ENCODE data around the gene ARL2.
A peak's percentile ranks its signal among the peaks of the same experiment; 100 is the strongest.

ARL2 gene

DNA sequence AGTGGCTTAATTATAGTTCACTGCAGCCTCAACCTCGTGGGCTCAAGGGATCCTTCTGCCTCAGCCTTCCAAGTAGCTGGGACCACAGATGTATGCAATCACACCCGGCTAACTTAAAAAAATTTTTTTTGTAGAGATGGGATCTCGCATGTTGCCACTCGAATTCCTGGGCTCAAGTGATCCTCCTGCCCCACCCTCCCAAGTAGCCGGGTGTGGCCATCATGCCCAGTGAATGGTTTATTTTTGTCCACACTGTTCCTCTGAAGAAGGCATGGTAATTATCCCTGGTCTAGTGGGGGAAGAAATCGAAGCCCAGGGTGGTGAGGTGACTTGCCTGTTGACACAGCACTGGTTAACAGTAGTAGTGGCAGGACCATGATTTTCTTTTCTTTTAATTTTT is 28.9 kb downstream of the ARL2 start:
- H3K4me1 ChIP-seq (ENCODE audit: insufficient read depth, low read length): peaks cover 4% of the 10 kb centered on the region
- no peak overlapping the region for H2AFZ ChIP-seq (ENCODE audit: low read depth, low read length)
- no peaks in the 10 kb centered on the region for H3K27me3 ChIP-seq (ENCODE audit: insufficient read depth, low read length)
- peak overlapping the region; percentile 85 for H3K4me3 ChIP-seq (ENCODE audit: low read length)
- no peaks in the 10 kb centered on the region for H3K9me3 ChIP-seq (ENCODE audit: low read length)
- peaks cover 23% of the 10 kb centered on the region for H3K36me3 ChIP-seq (ENCODE audit: insufficient read depth, low read length)

DNA sequence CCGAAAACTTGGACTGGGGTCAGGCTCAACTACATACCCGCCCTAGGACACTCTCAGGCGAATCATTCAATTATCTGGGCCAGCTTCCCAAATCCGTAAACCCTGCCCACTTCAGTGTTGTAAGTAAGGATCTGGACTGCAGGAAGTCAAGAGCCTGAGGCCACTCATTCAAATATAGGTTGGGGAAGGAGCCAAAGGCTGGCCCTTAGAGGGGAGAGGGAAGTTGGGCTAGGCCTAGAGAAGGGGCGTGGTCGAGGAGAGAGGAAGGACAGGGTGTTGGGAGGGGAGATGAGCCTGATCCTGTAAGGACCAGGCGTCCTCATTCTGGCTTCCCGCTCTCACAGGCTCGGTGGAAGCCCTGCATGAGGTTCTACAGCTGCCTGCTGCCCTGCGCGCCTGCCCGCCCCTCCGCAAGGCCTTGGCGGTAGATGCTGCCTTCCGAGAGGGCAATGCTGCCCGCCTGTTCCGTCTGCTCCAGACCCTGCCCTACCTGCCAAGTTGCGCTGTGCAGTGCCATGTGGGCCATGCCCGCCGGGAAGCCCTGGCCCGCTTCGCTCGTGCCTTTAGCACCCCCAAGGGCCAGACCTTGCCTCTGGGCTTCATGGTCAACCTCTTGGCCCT is 30.0 kb downstream of the ARL2 start:
- Histone ChIP-seq H3K36me3 (ENCODE audit: insufficient read depth, low read length) (peaks cover 21% of the 10 kb centered on the region), H3K27me3 (ENCODE audit: insufficient read depth, low read length) (no peaks in the 10 kb centered on the region), H3K4me3 (ENCODE audit: low read length) (no peak overlapping the region)

DNA sequence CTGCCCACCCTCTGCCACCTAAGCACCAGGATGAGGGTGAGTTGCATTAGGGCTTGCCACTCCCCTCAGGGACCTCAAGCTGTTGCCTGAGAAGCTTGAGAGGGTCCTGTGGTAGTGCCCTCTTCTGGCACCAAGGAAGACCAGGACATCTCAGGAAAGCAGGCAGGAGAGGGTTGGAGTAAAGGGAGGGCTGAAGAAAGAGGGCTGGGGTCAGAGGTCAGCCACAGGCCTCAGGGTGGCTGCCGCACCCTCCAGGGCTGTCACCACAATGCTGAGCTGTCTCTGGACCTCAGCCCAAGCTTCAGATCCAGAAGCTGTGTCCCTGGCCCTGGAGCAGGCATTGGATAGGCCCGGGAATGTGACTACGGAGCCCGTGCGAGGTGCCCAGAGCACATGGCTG is 31.1 kb downstream of the ARL2 start:
- no peaks in the 10 kb centered on the region for H3K27me3 ChIP-seq (ENCODE audit: insufficient read depth, low read length)
- H2AFZ ChIP-seq (ENCODE audit: low read depth, low read length): no peak overlapping the region
- no peak overlapping the region for H3K4me3 ChIP-seq (ENCODE audit: low read length)
- peaks cover 4% of the 10 kb centered on the region for H3K4me1 ChIP-seq (ENCODE audit: insufficient read depth, low read length)
- no peaks in the 10 kb centered on the region for H3K9me3 ChIP-seq (ENCODE audit: low read length)
- H3K36me3 ChIP-seq (ENCODE audit: insufficient read depth, low read length): peaks cover 21% of the 10 kb centered on the region

More for the DNA sequence above, 30.0 kb downstream of the ARL2 start:
- no peak overlapping the region for H2AFZ ChIP-seq (ENCODE audit: low read depth, low read length)
- peaks cover 4% of the 10 kb centered on the region for H3K4me1 ChIP-seq (ENCODE audit: insufficient read depth, low read length)
- no peaks in the 10 kb centered on the region for H3K9me3 ChIP-seq (ENCODE audit: low read length)

DNA sequence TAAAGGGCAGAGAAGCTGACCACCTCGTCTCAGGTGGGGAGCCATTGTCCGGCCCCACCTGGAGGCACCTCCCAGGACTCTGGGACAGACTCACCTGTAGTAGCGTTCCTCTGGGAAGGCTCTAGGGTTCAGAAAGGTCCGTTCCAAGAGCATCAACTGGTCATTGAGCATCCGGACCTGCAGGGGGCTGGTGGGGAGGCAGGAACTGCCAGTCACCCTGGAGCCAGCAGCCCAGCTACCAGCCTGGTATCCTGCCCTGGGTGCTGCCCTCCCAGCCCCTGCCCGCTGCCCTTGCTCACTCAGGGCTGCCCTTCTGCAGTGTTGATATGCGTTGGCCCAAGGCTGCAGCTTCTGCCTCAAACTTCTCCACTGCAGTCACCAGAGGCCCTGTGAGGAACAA is 31.8 kb downstream of the ARL2 start:
- Histone ChIP-seq H3K36me3 (ENCODE audit: insufficient read depth, low read length) (peaks cover 21% of the 10 kb centered on the region), H3K4me3 (ENCODE audit: low read length) (no peak overlapping the region), H3K4me1 (ENCODE audit: insufficient read depth, low read length) (peaks cover 4% of the 10 kb centered on the region), H3K27me3 (ENCODE audit: insufficient read depth, low read length) (no peaks in the 10 kb centered on the region), H2AFZ (ENCODE audit: low read depth, low read length) (no peak overlapping the region), H3K9me3 (ENCODE audit: low read length) (no peaks in the 10 kb centered on the region)

DNA sequence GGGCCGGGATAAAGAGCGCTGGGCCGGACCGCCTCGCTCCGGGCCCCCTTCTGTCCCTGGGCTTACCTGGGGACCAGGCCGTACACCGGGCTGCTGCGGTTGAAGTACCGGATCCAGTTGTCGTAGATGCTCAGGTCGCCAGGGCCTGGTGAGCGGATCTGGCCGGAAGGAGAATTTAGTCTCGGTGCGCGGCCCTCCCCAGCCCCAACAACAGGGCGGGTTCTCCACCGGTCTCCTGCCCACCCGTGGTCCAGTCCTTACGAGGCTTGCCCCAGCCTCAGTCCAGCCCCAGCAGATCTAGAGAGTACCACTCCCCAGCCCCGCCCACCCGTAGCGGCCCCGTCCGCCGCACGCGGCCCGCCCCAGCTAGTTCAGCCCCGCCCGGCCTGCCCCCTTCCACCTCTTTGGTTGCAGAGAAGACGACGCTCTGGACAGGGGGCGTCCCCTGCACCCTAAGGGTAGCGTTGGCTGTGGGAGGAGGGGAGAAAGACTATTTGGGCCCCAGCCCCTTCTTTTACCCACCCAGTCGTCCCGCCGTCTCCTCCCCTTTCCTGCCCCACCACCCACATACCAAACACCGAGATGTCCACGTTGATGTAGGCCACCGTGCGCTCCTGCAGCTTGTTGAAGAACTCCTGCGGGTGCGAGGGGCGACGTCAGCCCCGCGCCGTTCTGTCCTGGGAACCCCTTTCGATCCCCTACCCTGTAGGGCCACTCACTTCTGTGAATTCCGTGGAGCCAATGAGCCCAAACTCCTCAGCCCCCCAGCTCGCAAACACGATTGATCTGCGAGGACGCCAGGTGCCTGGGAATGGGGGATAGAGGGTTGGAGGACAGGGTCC is 33.8 kb downstream of the ARL2 start:
- peaks cover 21% of the 10 kb centered on the region for H3K36me3 ChIP-seq (ENCODE audit: insufficient read depth, low read length)
- no peaks in the 10 kb centered on the region for H3K9me3 ChIP-seq (ENCODE audit: low read length)
- H3K4me3 ChIP-seq (ENCODE audit: low read length): no peak overlapping the region
- H3K4me1 ChIP-seq (ENCODE audit: insufficient read depth, low read length): no peaks in the 10 kb centered on the region
- peaks cover 3% of the 10 kb centered on the region for H3K27me3 ChIP-seq (ENCODE audit: insufficient read depth, low read length)
- H2AFZ ChIP-seq (ENCODE audit: low read depth, low read length): no peak overlapping the region

DNA sequence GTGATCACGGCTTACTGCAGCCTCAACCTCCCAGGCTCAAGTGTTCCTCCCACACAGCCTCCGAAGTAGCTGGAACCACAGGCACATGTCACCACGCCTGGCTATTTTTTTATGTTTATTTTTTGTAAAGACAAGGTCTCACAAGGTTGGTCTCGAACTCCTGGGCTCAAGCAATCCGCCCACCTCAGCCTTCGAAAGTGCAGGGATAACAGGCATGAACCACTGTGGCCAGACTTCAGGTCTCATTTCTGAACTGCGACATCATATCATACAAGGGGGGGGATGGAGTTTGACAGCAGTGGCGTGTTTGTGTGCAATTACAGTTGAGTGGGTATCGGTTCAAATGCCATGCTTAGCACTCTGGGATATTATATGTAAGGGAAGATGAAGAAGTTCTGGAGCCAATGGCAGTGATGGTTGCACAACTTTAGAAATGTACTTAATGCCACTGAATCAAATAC is 37.5 kb downstream of the ARL2 start:
- no peaks in the 10 kb centered on the region for H3K36me3 ChIP-seq (ENCODE audit: insufficient read depth, low read length)
- no peaks in the 10 kb centered on the region for H3K9me3 ChIP-seq (ENCODE audit: low read length)
- no peak overlapping the region for H2AFZ ChIP-seq (ENCODE audit: low read depth, low read length)
- no peaks in the 10 kb centered on the region for H3K4me1 ChIP-seq (ENCODE audit: insufficient read depth, low read length)
- H3K4me3 ChIP-seq (ENCODE audit: low read length): no peak overlapping the region
- peaks cover 9% of the 10 kb centered on the region for H3K27me3 ChIP-seq (ENCODE audit: insufficient read depth, low read length)

DNA sequence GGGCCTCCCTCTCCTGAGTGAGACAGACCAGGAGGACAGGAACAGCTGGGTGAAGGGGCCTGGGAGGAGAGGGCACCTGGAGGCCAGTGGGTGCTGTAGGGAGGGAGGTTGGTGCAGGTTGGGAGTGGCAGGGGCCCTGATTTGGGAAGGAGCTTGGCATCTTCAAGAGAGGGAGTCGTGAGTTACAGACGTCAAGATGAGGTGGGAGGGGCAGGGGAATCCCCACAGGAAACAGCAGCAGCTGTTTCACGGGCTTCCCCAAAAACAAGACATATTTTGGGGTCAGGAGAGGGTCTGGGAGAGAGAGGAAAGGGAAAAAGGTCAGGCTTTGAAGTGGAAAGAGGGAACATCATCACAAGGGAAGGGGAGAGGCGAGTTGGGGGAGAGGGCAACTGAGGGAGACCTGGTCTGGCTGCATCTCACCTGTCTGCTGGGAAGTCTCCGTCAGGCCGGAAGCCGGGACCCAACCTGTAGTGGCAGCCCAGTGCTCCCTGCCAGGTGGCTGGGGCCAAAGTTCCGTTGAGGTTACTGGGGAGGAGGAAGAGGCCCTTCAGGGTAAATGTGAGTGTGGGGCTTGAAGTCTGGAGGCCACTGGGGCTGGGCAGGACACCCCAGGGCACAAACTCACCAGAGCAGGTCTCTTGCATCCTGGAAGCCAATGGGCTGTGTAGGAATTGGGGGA is 40.0 kb downstream of the ARL2 start:
- peaks cover 9% of the 10 kb centered on the region for H3K27me3 ChIP-seq (ENCODE audit: insufficient read depth, low read length)
- no peaks in the 10 kb centered on the region for H3K9me3 ChIP-seq (ENCODE audit: low read length)
- no peaks in the 10 kb centered on the region for H3K4me1 ChIP-seq (ENCODE audit: insufficient read depth, low read length)
- H3K4me3 ChIP-seq (ENCODE audit: low read length): no peak overlapping the region
- H3K36me3 ChIP-seq (ENCODE audit: insufficient read depth, low read length): no peaks in the 10 kb centered on the region
- no peak overlapping the region for H2AFZ ChIP-seq (ENCODE audit: low read depth, low read length)

DNA sequence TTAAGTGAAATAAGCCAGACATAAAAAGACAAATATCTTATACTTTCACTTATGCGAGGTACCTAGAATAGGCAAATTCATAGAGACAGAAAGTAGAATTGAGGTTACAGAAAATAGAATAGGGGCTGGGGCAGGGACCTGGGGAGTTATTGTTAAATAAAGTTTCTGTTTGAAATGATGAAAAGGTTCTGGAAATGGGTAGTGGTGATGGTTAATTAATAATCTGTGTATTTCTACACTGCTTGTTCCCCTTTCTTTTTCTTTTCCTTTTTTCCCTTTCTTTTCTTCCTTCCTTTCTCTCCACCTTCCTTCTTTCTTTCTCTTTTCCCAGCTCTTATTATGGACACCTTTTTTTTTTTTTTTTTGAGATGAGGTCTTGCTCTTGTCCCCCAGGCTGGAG is 41.6 kb downstream of the ARL2 start:
- Histone ChIP-seq H3K9me3 (ENCODE audit: low read length) (no peaks in the 10 kb centered on the region), H3K4me1 (ENCODE audit: insufficient read depth, low read length) (no peaks in the 10 kb centered on the region), H3K27me3 (ENCODE audit: insufficient read depth, low read length) (peaks cover 9% of the 10 kb centered on the region), H2AFZ (ENCODE audit: low read depth, low read length) (no peak overlapping the region), H3K36me3 (ENCODE audit: insufficient read depth, low read length) (no peaks in the 10 kb centered on the region), H3K4me3 (ENCODE audit: low read length) (no peak overlapping the region)

DNA sequence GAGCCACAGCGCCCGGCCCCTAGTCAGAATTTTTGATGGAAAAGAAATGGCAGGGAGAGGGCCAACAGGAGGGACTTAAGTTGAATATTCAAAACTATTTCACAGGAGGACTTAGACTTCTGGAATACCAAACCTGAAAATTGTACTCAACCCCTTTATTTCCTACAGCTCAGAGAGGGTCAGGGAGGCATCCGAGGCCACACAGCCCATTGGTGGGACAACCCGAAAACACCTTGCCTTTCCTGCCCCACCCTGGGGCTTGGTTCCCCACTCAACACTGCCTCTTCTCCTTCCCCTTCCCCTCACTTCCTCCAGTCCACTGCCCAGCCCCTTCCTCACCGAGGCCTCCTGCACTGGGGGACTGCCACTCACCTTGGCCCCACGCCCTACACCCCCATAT is 43.0 kb downstream of the ARL2 start:
- H3K27me3 ChIP-seq (ENCODE audit: insufficient read depth, low read length): peaks cover 9% of the 10 kb centered on the region
- H3K36me3 ChIP-seq (ENCODE audit: insufficient read depth, low read length): no peaks in the 10 kb centered on the region
- H3K9me3 ChIP-seq (ENCODE audit: low read length): no peaks in the 10 kb centered on the region
- no peaks in the 10 kb centered on the region for H3K4me1 ChIP-seq (ENCODE audit: insufficient read depth, low read length)
- H2AFZ ChIP-seq (ENCODE audit: low read depth, low read length): no peak overlapping the region
- H3K4me3 ChIP-seq (ENCODE audit: low read length): no peak overlapping the region

DNA sequence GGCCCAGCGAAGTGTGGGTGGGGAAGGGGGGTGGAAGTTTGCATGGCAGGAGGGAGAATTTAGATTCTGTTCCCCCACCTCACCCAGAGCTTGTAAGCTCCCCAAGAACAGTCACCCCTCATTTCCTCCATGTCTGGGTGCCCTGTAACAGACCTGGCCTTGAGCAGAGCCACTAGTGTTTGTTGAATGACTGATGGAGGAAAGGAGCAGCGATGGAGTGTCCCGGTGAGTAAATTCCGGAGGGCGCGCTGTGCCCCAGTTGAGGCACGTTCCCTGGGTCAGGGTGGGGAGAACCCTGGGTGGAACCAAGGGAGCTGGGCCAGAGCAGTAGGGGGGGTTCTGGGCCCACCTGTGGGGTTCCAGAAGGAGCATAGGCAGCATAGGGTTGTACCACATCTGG is 43.6 kb downstream of the ARL2 start:
- H3K27me3 ChIP-seq (ENCODE audit: insufficient read depth, low read length): peaks cover 8% of the 10 kb centered on the region
- no peaks in the 10 kb centered on the region for H3K4me1 ChIP-seq (ENCODE audit: insufficient read depth, low read length)
- no peak overlapping the region for H2AFZ ChIP-seq (ENCODE audit: low read depth, low read length)
- no peaks in the 10 kb centered on the region for H3K9me3 ChIP-seq (ENCODE audit: low read length)
- no peaks in the 10 kb centered on the region for H3K36me3 ChIP-seq (ENCODE audit: insufficient read depth, low read length)
- H3K4me3 ChIP-seq (ENCODE audit: low read length): no peak overlapping the region

DNA sequence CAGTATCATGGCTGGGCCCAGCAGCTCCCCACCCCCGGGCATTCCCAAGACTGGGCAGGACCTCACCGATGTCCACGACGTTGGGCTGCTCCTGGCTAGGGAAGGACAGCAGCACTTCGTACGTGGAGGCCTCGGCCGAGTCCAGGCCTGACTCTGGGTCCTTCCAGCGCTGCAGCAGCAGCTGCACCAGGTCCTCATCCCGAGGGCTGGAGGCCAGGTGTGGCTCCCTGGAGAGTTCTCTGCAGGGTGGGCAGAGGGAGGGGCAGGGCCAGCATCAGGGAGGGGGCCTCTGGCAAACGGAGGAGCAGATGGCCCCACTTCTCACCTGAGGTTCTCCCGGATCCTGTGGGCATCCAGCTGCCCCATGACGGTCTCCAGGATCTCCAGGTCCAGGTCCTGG is 44.1 kb downstream of the ARL2 start:
- H3K4me1 ChIP-seq (ENCODE audit: insufficient read depth, low read length): no peaks in the 10 kb centered on the region
- H3K36me3 ChIP-seq (ENCODE audit: insufficient read depth, low read length): no peaks in the 10 kb centered on the region
- no peak overlapping the region for H3K4me3 ChIP-seq (ENCODE audit: low read length)
- no peak overlapping the region for H2AFZ ChIP-seq (ENCODE audit: low read depth, low read length)
- peaks cover 6% of the 10 kb centered on the region for H3K27me3 ChIP-seq (ENCODE audit: insufficient read depth, low read length)
- H3K9me3 ChIP-seq (ENCODE audit: low read length): no peaks in the 10 kb centered on the region

DNA sequence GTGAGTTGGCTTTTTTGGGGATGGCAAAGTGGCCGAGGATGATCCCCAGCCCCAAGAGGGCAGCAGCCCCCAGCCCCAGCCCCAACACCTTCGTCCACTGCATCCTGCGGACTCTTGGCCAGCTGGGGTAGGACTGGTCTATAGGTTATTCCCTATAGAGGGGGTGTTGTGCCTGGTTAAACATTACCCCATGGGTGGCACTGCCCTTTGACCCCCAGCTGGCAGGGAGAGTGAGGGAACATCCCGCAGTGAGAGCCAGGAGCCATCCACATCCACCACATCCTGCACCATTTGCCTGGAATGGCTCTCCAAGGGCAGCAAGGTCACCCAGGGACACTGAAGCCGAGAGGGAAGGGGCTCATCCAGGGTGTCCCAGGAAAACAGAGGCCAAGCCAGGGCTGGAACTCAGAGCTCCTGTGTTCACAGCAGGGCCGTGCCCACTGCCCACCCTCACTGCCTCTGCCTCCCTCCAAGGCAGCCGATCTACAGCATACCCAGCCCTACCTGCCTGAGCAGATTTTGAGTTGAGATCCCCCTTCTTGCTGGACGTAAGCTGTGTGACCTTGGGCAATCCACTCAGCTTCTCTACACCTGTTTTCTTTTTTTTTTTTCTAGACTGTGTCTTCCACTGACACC is 44.6 kb downstream of the ARL2 start, which contains the start of gene NAALADL1:
Gene NAALADL1 (minus strand): TSS at position 135 of the 636 bp plus-strand sequence. CDS start 32 bp downstream, at position 103.
- H2AFZ ChIP-seq (ENCODE audit: low read depth, low read length): no peak within 1 kb of the TSS
- H3K9me3 ChIP-seq (ENCODE audit: low read length): no peaks in the 10 kb centered on the region
- H3K4me3 ChIP-seq (ENCODE audit: low read length): no peak within 1 kb of the TSS
- H3K4me1 ChIP-seq (ENCODE audit: insufficient read depth, low read length): no peaks in the 10 kb centered on the region
- no peaks in the 10 kb centered on the region for H3K36me3 ChIP-seq (ENCODE audit: insufficient read depth, low read length)
- H3K27me3 ChIP-seq (ENCODE audit: insufficient read depth, low read length): peaks cover 2% of the 10 kb centered on the region

DNA sequence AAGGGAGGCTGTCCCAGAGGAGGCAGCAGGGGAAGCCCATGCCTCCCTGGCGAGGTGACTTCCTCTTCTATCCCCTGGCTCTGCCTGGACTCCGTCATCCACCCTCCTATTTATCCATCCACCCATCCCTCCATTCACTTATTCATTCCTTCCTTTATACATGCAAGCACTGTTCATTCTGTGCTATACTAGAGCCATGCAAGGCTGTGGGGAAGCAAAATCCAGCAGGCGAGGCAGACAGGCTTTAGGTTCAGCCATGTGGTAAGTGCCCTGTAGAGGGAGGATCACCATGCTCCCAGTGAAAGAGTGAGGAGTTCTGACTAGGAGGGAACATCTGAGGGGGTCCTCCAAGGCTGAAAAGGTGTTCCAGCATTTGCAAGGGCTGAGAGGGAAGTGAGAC is 45.6 kb downstream of the ARL2 start:
- Histone ChIP-seq H3K4me1 (ENCODE audit: insufficient read depth, low read length) (no peaks in the 10 kb centered on the region), H3K36me3 (ENCODE audit: insufficient read depth, low read length) (no peaks in the 10 kb centered on the region), H2AFZ (ENCODE audit: low read depth, low read length) (no peak overlapping the region), H3K9me3 (ENCODE audit: low read length) (no peaks in the 10 kb centered on the region), H3K27me3 (ENCODE audit: insufficient read depth, low read length) (no peaks in the 10 kb centered on the region), H3K4me3 (ENCODE audit: low read length) (no peak overlapping the region)

Measured in neuron (in vitro differentiated cells).